Natural killer cell (primary cell): Measurements from ENCODE around the gene MAN2B2. TPM values are rescaled to one million over a fixed set of nuclear protein-coding genes. Genes with fewer than 3 reads are reported as not detected.

Experiments used
- ATAC-seq, 3 donors: fragments of 150-1000 bp in 2 of 3; fragments of 200-7000 bp in 1 of 3; cut with Tn5 transposase; 1 replicate in 1 of 3; 2 replicates in 2 of 3; pipeline ENCODE4 v1.10.0; 2021; ENCODE audit warnings: mild to moderate bottlenecking in 2 of 3, moderate library complexity in 2 of 3
- DNase-seq, 2 donors: peaks; one replicate each; pipeline versions ENCODE4 v3.0.0 to v3.0.0-alpha.2; 2013 to 2021; ENCODE audit warnings: mixed read lengths in 1 of 2
- H3K27ac ChIP-seq: one replicate; pipeline ENCODE4 v1.5.1; 2013; ENCODE audit warnings: mild to moderate bottlenecking, low read length
- H3K27me3 ChIP-seq: one replicate; pipeline ENCODE4 v1.6.1; 2013; ENCODE audit warnings: low read length; ENCODE audit not compliant: control insufficient read depth, insufficient read depth
- H3K36me3 ChIP-seq: one replicate; pipeline ENCODE4 v1.6.1; 2013; ENCODE audit warnings: low read length; ENCODE audit not compliant: control insufficient read depth, insufficient read depth
- H3K4me1 ChIP-seq: one replicate; pipeline ENCODE4 v1.6.1; 2013; ENCODE audit warnings: low read length; ENCODE audit not compliant: control insufficient read depth, insufficient read depth
- H3K4me3 ChIP-seq: one replicate; pipeline ENCODE4 v1.5.1; 2013; ENCODE audit warnings: low read length
- H3K9me3 ChIP-seq: one replicate; pipeline ENCODE4 v1.6.1; 2013; ENCODE audit warnings: low read length; ENCODE audit not compliant: control insufficient read depth, insufficient read depth
- H3K27ac Mint-ChIP-seq, 2 donors: one replicate each; pipeline ENCODE4 v1.8.0; 2022; ENCODE audit warnings: mild to moderate bottlenecking in 2 of 2, mixed read lengths in 2 of 2, moderate library complexity in 1 of 2
- H3K27me3 Mint-ChIP-seq, 2 donors: one replicate each; pipeline ENCODE4 v1.8.0; 2022; ENCODE audit warnings: low read depth in 2 of 2, mixed read lengths in 2 of 2
- H3K36me3 Mint-ChIP-seq: one replicate; pipeline ENCODE4 v1.8.0; 2022; ENCODE audit warnings: mixed read lengths
- H3K4me1 Mint-ChIP-seq, 2 donors: one replicate each; pipeline ENCODE4 v1.8.0; 2022; ENCODE audit warnings: mixed read lengths in 2 of 2
- H3K4me3 Mint-ChIP-seq: one replicate; pipeline ENCODE4 v1.8.0; 2022; ENCODE audit warnings: mild to moderate bottlenecking, moderate library complexity, mixed read lengths
- H3K9me3 Mint-ChIP-seq, 2 donors: one replicate each; pipeline ENCODE4 v1.8.0; 2022; ENCODE audit warnings: mixed read lengths in 2 of 2
- WGBS: methylation state at CpG from one replicate; pipeline ENCODE4 v1.1.7; 2013; ENCODE audit warnings: missing lambda C conversion rate; ENCODE audit not compliant: insufficient coverage; 5-methylcytosine and 5-hydroxymethylcytosine counted together
- intact Hi-C: fragments of 100-400 bp; cut with micrococcal nuclease; formaldehyde crosslinking; loops from one replicate; pipeline ENCODE4 v1.14.2; 2022
- total RNA-seq, 4 donors: library from RNA; stranded (reverse); fragments of 120-200 nt in 1 of 4; gene quantifications; one replicate each; pipeline versions ENCODE4 v1.2.3 to v1.2.4, GENCODE V29; 2013 to 2022
- TF ChIP-seq, protein P1 (sequence below): fragments of 200-600 bp; IDR thresholded peaks from one replicate; pipeline ENCODE4 v1.8.0; 2022; ENCODE audit warnings: antibody characterized with exemption

Gene MAN2B2
- total RNA-seq, 3 donors from 2014 or later (not counting 1 experiment from before 2014, with no cell fraction given): 34.5 to 47.8 (median 39.0) TPM

DNA sequence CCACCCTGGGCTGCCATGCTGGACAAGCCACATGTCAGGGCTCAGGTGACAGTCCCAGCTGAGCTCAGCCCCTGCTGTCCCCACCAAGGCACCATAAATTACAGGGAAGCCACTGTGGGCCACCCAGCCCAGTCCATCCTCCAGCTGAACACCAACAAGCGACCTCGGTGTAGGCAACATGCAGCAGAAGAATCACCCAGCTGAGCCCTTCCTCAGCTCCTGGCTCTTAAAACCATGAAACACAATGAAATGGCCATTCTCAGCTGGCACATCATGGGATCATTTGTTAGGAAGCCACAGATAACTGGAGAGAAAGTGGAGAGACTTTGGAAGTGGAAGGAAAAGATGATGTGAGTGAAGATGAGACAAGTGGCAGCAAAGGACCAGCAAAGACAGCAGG, 23.3 kb upstream of the MAN2B2 start:
- Mint-ChIP-seq H3K36me3 (no peaks in the 10 kb centered on the region), H3K27me3 (peaks cover 34 to 73% of the 10 kb centered on the region in 2 donors), H3K9me3 (peaks cover 0 to 2% of the 10 kb centered on the region in 2 donors), H3K27ac (no peak overlapping the region), H3K4me1 (peaks cover 3 to 5% of the 10 kb centered on the region in 2 donors), H3K4me3 (no peak overlapping the region)
- Histone ChIP-seq H3K9me3 (no peaks in the 10 kb centered on the region), H3K4me1 (no peaks in the 10 kb centered on the region), H3K36me3 (no peaks in the 10 kb centered on the region), H3K4me3 (no peak overlapping the region), H3K27me3 (peaks cover 5% of the 10 kb centered on the region), H3K27ac (no peak overlapping the region)
- TF ChIP-seq, protein P1, sequence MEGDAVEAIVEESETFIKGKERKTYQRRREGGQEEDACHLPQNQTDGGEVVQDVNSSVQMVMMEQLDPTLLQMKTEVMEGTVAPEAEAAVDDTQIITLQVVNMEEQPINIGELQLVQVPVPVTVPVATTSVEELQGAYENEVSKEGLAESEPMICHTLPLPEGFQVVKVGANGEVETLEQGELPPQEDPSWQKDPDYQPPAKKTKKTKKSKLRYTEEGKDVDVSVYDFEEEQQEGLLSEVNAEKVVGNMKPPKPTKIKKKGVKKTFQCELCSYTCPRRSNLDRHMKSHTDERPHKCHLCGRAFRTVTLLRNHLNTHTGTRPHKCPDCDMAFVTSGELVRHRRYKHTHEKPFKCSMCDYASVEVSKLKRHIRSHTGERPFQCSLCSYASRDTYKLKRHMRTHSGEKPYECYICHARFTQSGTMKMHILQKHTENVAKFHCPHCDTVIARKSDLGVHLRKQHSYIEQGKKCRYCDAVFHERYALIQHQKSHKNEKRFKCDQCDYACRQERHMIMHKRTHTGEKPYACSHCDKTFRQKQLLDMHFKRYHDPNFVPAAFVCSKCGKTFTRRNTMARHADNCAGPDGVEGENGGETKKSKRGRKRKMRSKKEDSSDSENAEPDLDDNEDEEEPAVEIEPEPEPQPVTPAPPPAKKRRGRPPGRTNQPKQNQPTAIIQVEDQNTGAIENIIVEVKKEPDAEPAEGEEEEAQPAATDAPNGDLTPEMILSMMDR: no peak
- DNase-seq: no peak
- WGBS: 97% methylated on average over 2 of the region's 2 CpGs
- no peak for ATAC-seq
- intact Hi-C loops: no loop called here

DNA sequence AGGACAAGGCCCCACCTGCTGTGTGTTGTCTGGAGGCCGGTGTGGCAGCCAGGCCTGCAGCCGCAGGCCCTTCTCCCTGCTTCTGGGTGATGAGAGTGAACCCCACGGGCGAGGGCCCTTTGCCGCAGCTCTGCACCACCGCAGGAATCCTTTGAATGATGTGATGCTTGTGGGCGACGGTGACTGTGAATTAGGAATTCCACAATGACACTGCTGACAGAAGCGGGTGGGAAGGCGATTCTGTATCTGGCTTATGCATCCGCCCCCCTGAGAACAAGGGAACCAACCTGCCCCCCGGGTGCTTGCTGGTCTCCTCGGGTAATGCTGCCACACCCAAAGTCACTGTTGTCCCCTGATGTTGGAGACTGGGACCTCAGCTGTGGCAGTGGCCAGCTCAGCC, 19.5 kb upstream of the MAN2B2 start:
- Histone ChIP-seq H3K27ac (no peak overlapping the region), H3K9me3 (no peaks in the 10 kb centered on the region), H3K4me1 (no peaks in the 10 kb centered on the region), H3K36me3 (no peaks in the 10 kb centered on the region), H3K4me3 (no peak overlapping the region), H3K27me3 (no peaks in the 10 kb centered on the region)
- Mint-ChIP-seq H3K9me3 (peaks cover 0 to 2% of the 10 kb centered on the region in 2 donors), H3K36me3 (no peaks in the 10 kb centered on the region), H3K4me3 (no peak overlapping the region), H3K27ac (no peak overlapping the region), H3K27me3 (peaks cover 30 to 68% of the 10 kb centered on the region in 2 donors), H3K4me1 (no peaks in the 10 kb centered on the region)
- intact Hi-C loops: no loop called here
- no peak for DNase-seq
- TF ChIP-seq, protein P1: no peak
- WGBS: 83% methylated on average over 13 of the region's 13 CpGs
- no peak for ATAC-seq

DNA sequence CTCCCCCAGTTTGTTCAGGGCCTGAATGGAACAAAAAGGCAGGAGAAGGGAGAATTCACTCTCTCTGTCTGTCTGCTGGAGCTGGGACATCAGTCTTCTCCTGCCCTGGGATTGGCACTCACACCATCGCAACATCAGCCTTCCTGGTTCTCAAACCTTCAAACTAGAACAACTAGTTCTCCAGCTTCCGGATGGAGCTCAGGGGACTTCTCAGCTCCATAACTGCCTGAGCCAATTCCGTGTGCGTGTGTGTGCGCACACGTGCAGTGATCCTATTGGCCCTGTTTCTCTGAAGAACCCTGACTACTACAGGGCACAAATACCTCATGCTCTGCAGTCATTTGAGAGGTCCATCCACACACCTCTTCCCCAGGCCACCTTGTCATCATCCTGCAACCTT, 18.7 kb upstream of the MAN2B2 start:
- Histone ChIP-seq H3K27me3 (no peaks in the 10 kb centered on the region), H3K27ac (no peak overlapping the region), H3K36me3 (no peaks in the 10 kb centered on the region), H3K9me3 (no peaks in the 10 kb centered on the region), H3K4me1 (no peaks in the 10 kb centered on the region), H3K4me3 (no peak overlapping the region)
- no peaks in the 10 kb centered on the region for H3K36me3 Mint-ChIP-seq
- WGBS: 79% methylated on average over 6 of the region's 6 CpGs
- H3K9me3 Mint-ChIP-seq: peaks cover 0 to 2% of the 10 kb centered on the region in 2 donors
- no peak overlapping the region for H3K4me3 Mint-ChIP-seq
- TF ChIP-seq, protein P1: no peak
- intact Hi-C loops: no loop called here
- H3K27ac Mint-ChIP-seq: no peak overlapping the region
- peaks cover 34 to 66% of the 10 kb centered on the region in 2 donors for H3K27me3 Mint-ChIP-seq
- ATAC-seq (no peak), DNase-seq (no peak)
- H3K4me1 Mint-ChIP-seq: no peaks in the 10 kb centered on the region

DNA sequence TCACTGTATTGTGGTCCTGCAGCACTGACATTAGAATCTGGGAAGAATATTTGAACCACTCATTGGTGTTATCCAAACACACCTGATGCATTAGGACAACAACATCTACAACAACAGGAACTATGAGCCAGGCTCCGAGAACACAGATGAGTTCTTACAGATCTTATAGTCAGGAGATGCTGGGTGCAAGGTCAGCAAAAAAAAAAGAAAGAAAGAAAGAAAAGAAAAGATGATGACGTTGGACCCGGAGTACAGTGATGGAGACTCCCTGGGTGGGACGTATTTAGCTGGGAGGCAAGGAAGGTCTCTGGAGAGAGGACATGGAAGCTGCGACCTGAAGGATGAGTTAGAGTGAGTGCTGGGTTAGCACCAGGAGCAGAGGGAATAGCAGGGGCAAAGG, 17.8 kb upstream of the MAN2B2 start:
- Mint-ChIP-seq H3K9me3 (peaks cover 0 to 2% of the 10 kb centered on the region in 2 donors), H3K4me3 (no peak overlapping the region), H3K27ac (no peak overlapping the region), H3K27me3 (peaks cover 44 to 67% of the 10 kb centered on the region in 2 donors), H3K4me1 (no peaks in the 10 kb centered on the region), H3K36me3 (no peaks in the 10 kb centered on the region)
- intact Hi-C loops: no loop called here
- DNase-seq: no peak
- no peak overlapping the region for H3K27ac ChIP-seq
- H3K9me3 ChIP-seq: no peaks in the 10 kb centered on the region
- H3K4me3 ChIP-seq: no peak overlapping the region
- no peaks in the 10 kb centered on the region for H3K4me1 ChIP-seq
- peaks cover 5% of the 10 kb centered on the region for H3K27me3 ChIP-seq
- H3K36me3 ChIP-seq: no peaks in the 10 kb centered on the region
- ATAC-seq: no peak
- 65% methylated on average over 5 of the region's 5 CpGs for WGBS
- TF ChIP-seq, protein P1: no peak
